ENCODE results near the gene RIMS4.

DNA sequence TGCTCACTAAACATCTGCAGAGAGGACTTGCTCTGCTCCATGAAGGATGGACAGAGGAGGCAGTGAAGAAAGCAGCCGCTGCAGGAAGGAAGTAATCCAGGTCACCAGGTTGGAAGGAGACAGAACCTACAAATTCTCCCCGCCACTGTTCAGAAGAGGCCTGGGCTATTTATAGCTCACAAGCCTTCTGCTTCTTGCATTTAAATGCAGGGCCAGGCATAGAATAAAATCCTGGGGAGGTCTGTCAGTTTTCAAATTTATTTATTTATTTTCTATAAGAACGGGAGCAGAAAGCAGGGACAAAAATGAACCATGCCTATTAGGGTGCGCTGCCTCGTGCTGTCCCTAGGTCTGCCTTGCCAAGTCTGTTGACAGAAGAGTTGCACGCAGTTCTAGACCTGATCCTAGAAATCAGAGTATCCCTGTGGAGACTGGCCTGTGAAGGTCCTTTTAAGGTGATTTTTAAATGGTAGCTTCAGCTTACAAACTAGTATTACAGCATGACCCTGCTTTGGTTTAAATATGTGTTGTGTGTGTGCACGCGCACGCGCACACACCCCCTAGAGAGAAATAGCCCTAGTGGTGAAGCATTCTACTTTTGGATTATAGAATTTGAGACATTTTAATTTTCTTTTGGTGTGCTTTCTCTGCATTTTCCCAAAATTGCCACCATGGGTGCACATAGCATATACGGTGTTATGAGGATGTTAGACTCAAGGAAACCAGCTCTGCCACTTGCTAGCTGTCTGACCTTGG lies 19.5 kb downstream of the RIMS4 start:
- TF ChIP-seq, protein P1, sequence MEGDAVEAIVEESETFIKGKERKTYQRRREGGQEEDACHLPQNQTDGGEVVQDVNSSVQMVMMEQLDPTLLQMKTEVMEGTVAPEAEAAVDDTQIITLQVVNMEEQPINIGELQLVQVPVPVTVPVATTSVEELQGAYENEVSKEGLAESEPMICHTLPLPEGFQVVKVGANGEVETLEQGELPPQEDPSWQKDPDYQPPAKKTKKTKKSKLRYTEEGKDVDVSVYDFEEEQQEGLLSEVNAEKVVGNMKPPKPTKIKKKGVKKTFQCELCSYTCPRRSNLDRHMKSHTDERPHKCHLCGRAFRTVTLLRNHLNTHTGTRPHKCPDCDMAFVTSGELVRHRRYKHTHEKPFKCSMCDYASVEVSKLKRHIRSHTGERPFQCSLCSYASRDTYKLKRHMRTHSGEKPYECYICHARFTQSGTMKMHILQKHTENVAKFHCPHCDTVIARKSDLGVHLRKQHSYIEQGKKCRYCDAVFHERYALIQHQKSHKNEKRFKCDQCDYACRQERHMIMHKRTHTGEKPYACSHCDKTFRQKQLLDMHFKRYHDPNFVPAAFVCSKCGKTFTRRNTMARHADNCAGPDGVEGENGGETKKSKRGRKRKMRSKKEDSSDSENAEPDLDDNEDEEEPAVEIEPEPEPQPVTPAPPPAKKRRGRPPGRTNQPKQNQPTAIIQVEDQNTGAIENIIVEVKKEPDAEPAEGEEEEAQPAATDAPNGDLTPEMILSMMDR (IDR thresholded peaks at IDR 0.05; ENCODE audit: low read depth, low read length, poor library complexity, severe bottlenecking), result no peak
- TF ChIP-seq EZH2phosphoT487 (IDR thresholded peaks at IDR 0.05; ENCODE audit: borderline replicate concordance, low read length), result no peak

Data from DOHH2 (cell line).